ACC112 (cell line): Measurements from ENCODE around the gene MYOM3.
A peak's percentile ranks its signal among the peaks of the same experiment; 100 is the strongest.
"Not testable (repeated sequence)": the region's sequence is repeated elsewhere in the genome, so short reads cannot be mapped to it uniquely, and the experiment has no call there.

ENCODE experiments used
- H2AFZ ChIP-seq: fragments of 200-600 bp; sonication (generic); one replicate; pipeline ENCODE4 v1.6.0; 2017; ENCODE audit warnings: antibody characterized with exemption, low read length; ENCODE audit not compliant: unreplicated experiment
- H3K27ac ChIP-seq: fragments of 200-600 bp; sonication (generic); 2 replicates; pipeline ENCODE4 v1.5.1; 2014; ENCODE audit warnings: low read depth, mild to moderate bottlenecking, antibody characterized with exemption, low read length, moderate library complexity
- H3K27me3 ChIP-seq: fragments of 200-600 bp; sonication (generic); 2 replicates; pipeline ENCODE4 v1.6.1; 2014; ENCODE audit warnings: mild to moderate bottlenecking, antibody characterized with exemption, low read length, moderate library complexity, mixed read lengths; ENCODE audit not compliant: insufficient read depth
- H3K36me3 ChIP-seq: fragments of 200-600 bp; sonication (generic); 2 replicates; pipeline ENCODE4 v1.6.1; 2016; ENCODE audit warnings: mild to moderate bottlenecking, antibody characterized with exemption, low read length, moderate library complexity, mixed read lengths; ENCODE audit not compliant: insufficient read depth
- H3K4me1 ChIP-seq: fragments of 200-600 bp; sonication (generic); one replicate; pipeline ENCODE4 v1.6.1; 2016; ENCODE audit warnings: low read length, mixed read lengths; ENCODE audit not compliant: insufficient read depth, unreplicated experiment, control insufficient read depth
- H3K4me3 ChIP-seq: fragments of 200-600 bp; sonication (generic); 2 replicates; pipeline ENCODE4 v1.5.1; 2014; ENCODE audit warnings: mild to moderate bottlenecking, low read depth, low read length
- H3K79me2 ChIP-seq: fragments of 200-600 bp; sonication (generic); one replicate; pipeline ENCODE4 v1.6.0; 2016; ENCODE audit warnings: low read length; ENCODE audit not compliant: control insufficient read depth, unreplicated experiment, insufficient read depth

The MYOM3 gene

DNA sequence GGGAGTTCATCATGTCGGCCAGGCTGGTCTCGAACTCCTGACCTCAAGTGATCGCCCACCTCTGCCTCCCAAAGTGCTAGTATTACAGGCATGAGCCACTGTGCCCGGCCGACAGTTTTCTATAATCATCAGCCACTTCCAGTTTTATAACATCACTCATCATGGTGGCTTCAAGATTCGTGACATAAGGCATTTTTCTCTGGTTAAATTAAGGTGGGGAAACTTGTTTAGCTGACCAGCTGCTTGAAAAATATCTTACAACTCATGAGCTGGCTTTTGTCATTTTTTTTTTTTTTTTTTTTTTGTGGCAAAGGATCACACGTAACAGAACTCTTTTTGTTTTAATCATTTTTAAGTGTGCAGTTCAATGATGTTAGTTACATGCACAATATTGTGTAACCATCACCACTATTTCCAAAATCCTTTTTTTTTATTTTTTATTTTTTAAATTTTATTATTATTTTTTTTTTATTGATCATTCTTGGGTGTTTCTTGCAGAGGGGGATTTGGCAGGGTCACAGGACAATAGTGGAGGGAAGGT lies 80.9 kb downstream of the MYOM3 start:
- H3K27me3 ChIP-seq, H3K4me1 ChIP-seq, H3K4me3 ChIP-seq, H3K36me3 ChIP-seq, H3K27ac ChIP-seq, H2AFZ ChIP-seq, H3K79me2 ChIP-seq: not testable (repeated sequence)

DNA sequence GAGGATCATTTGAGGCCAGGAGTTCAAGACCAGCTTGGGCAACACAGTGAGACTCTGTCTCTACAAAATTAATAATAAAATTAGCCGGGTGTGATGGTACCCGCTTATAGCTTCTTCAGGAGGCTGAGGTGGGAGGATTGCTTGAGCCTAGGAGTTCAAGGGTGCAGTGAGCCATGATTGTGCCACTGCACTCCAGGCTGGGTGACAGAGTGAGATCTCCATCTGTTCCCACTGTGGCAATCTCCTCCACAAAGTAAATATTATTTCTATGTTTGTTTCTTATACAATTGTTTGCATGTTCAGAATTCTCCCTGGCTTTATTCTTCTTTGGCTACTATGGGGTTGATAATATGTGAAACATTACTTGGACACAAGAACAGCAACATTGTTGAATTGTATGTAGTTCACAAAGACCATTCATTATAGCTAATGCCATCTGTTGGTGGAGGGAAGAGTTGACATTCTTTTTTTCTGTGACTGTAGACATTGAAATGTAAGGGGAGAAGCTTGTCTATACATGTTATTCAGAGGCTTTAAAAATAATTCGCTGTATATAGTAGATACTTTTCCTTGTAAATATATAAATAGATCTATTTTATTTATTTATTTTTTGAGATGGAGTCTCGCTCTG lies 84.0 kb downstream of the MYOM3 start:
- no peak overlapping the region for H3K27ac ChIP-seq
- no peak overlapping the region for H2AFZ ChIP-seq
- no peaks in the 10 kb centered on the region for H3K36me3 ChIP-seq
- H3K4me3 ChIP-seq = no peak overlapping the region
- no peaks in the 10 kb centered on the region for H3K79me2 ChIP-seq
- H3K27me3 ChIP-seq = no peaks in the 10 kb centered on the region
- peaks cover 6% of the 10 kb centered on the region for H3K4me1 ChIP-seq

DNA sequence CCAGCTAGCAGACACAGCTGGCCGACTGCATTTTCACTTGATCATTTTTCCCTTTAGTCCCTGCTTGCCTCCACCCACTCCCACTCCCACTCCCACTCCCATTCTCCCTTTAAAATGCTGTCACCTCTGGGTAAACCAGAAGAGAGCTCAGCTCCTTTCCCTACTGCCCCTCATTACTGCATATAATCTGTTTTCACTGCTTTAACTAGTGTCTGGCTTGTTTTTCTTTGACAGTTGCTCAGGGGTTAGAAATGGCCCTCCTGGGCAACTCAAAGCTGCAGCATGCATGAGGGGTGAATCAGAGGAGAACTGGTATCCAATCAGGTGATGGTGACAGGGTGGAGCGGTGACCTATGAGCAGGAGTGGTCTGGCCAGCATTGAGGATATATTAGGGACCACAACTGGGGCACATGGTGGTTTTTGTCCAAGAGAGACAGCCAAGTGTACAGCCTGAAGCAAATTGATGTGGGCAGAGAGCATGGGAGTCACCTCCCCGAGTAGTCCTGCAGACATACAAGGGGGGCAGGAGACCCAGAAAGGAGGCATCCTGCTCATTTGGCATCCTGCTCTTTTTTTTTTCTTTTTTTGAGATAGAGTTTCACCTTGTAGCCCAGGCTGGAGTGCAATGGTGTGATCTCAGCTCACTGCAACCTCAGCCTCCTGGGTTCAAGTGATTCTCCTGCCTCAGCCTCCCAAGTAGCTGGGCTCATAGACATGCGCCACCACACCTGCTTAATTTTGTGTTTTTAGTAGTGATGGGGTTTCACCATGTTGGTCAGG lies 89.2 kb downstream of the MYOM3 start:
- no peaks in the 10 kb centered on the region for H3K79me2 ChIP-seq
- no peaks in the 10 kb centered on the region for H3K27me3 ChIP-seq
- no peaks in the 10 kb centered on the region for H3K36me3 ChIP-seq
- peak overlapping the region; percentile 63 for H3K27ac ChIP-seq
- peaks cover 41% of the 10 kb centered on the region for H3K4me1 ChIP-seq
- peak overlapping the region; percentile 14; the same call in 1 of the 2 replicates for H3K4me3 ChIP-seq
- no peak overlapping the region for H2AFZ ChIP-seq

DNA sequence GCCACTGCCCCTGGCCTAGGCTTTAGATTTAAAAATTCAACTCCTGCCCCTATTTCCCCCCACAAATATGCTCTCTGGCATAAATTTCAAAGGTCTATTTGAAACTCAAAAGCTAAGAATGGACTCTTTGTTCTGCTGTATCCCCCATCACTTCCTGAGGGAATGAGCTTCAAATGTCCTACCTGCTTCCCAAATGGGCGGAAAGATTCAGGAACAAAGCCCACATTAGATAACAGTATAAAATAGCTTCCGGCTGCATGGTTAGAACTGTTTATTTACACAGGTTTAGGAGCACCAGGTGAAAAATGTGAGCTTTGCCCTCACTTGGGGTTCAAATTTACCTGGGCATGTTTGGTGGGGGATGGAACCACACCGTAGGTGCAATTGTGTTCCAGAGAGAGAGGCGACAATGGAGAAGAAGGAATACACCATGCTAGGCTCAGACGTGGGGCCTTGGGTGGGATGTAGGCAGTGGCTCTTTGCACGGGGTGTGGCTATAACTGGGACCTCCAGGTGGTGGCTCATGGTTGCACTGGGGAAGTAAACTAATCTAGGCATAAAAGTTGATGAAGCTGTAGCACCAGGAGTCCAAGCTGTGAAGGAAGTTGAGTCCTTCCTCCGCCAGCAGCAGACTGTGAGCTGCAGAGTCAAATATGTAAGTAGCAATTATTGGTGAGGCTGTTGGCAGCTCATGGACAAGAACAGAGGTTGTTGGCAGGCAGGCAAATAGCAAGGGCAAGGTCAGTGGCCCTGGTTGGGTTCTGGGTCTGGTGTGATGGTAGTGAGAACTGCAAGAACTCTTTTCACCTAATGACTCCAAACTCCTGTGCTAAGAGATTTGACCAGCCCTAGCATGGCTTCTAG lies 90.3 kb downstream of the MYOM3 start:
- Histone ChIP-seq H3K27me3 (no peaks in the 10 kb centered on the region), H3K4me3 (no peak overlapping the region), H3K27ac (peak overlapping the region; percentile 63), H2AFZ (no peak overlapping the region), H3K36me3 (no peaks in the 10 kb centered on the region), H3K79me2 (no peaks in the 10 kb centered on the region), H3K4me1 (peaks cover 41% of the 10 kb centered on the region)

GRCh38 chr1:24020470-24020869 lies 91.5 kb downstream of the MYOM3 start:
- Histone ChIP-seq H3K27me3 (no peaks in the 10 kb centered on the region), H3K36me3 (no peaks in the 10 kb centered on the region), H3K4me1 (peaks cover 47% of the 10 kb centered on the region), H3K4me3 (no peak overlapping the region), H3K27ac (peak overlapping the region; percentile 99), H2AFZ (no peak overlapping the region), H3K79me2 (no peaks in the 10 kb centered on the region)

- Histone ChIP-seq H3K36me3 (no peaks in the 10 kb centered on the region), H3K4me3 (no peak overlapping the region), H2AFZ (no peak overlapping the region), H3K27me3 (no peaks in the 10 kb centered on the region), H3K27ac (peak overlapping the region; percentile 99), H3K4me1 (peaks cover 51% of the 10 kb centered on the region), H3K79me2 (no peaks in the 10 kb centered on the region)
Observed at GRCh38 chr1:24020025-24020424, 91.9 kb downstream of the MYOM3 start.

GRCh38 chr1:24018611-24019580 lies 93.0 kb downstream of the MYOM3 start:
- Histone ChIP-seq H3K27ac (peak overlapping the region; percentile 99), H3K36me3 (no peaks in the 10 kb centered on the region), H3K79me2 (no peaks in the 10 kb centered on the region), H3K4me1 (peaks cover 52% of the 10 kb centered on the region), H3K27me3 (no peaks in the 10 kb centered on the region), H3K4me3 (peak overlapping the region; percentile 61; the same call in 1 of the 2 replicates), H2AFZ (peak overlapping the region; percentile 76)

- H3K79me2 ChIP-seq = no peaks in the 10 kb centered on the region
- H3K27ac ChIP-seq = peak overlapping the region; percentile 10; the same call in 1 of the 2 replicates
- no peaks in the 10 kb centered on the region for H3K36me3 ChIP-seq
- no peaks in the 10 kb centered on the region for H3K27me3 ChIP-seq
- no peak overlapping the region for H2AFZ ChIP-seq
- H3K4me3 ChIP-seq = no peak overlapping the region
- peaks cover 38% of the 10 kb centered on the region for H3K4me1 ChIP-seq
Observed at GRCh38 chr1:24015221-24016210, 96.4 kb downstream of the MYOM3 start.

DNA sequence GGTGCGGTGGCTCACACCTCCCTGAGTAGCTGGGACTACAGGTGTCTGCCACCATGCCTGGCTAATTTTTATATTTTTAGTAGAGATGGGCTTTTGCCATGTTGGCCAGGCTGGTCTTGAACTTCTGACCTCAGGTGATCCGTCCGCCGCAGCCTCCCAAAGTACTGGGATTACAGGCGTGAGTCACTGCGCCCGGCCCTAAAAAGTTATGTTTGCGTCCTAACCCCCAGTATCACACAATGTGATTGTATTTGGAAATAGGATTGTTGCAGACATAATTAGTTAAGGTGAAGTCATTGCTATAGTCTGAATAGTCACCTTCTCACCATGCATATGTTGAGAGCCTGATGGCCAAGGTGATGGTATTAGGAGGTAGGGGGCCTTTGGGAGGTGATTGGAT lies 99.1 kb downstream of the MYOM3 start:
- H3K4me1 ChIP-seq = peaks cover 42% of the 10 kb centered on the region
- not testable (repeated sequence) for H3K79me2 ChIP-seq, H3K27ac ChIP-seq, H3K36me3 ChIP-seq, H3K4me3 ChIP-seq, H2AFZ ChIP-seq, H3K27me3 ChIP-seq
